Epithelial cell of esophagus (primary cell): ENCODE measurements around the gene RGS10.
A peak's percentile ranks its signal among the peaks of the same experiment; 100 is the strongest.

Experiments used
- DNase-seq: peaks from one replicate; pipeline ENCODE4 v3.0.0; 2010; ENCODE audit warnings: low read depth
- H3K4me3 ChIP-seq: 2 replicates; pipeline ENCODE4 v1.5.1; 2011; ENCODE audit warnings: mild to moderate bottlenecking, low read length, control low read depth
- TF ChIP-seq, protein P1 (sequence below): IDR thresholded peaks from 2 replicates; pipeline ENCODE4 v1.5.1; 2011; ENCODE audit warnings: low read depth, mild to moderate bottlenecking, low read length, control low read depth, inconsistent platforms; ENCODE audit not compliant: insufficient read depth; ENCODE audit errors: missing control alignments

RGS10 gene

DNA sequence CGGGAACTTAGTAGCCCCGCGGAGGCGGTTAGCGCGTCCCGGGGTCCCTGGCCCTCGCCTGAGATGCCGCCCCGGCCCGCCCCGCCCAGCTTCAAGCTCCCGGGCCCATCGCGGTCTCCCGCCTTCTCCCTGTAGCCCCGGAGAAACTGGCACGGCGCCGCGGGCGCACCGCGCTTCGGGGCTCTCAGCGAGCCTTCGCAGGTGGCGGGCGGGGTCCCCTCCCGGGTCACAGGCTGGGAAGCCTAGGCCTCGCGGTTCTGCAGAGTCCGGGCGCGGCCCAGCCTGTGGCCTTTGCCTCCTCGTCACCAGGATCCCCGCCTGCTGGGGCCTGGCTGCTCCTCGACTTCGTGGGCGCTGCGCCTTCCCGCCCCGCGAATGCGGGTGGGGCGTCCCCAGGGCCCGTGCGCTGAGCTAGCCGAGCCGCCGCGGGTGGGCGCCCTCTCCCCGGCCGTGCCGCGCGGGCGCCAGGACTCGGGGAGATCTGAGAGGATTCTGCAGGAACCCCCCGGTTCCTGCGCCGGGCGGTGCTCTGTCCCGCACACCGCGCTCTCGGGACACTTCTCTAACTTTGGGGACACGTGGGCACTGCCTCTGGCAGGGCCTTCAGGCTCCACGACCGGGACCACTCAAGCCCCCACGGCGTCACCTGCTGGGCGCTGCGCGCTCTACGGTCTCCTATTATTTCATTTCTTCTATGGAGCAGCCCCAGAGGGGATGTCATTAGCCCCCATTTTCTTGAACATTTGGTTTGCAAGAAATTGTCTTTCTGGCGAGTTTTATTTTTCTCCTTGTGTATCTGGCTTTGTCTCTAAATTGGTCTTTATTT, 682 bp upstream of the RGS10 start:
- TF ChIP-seq, protein P1, sequence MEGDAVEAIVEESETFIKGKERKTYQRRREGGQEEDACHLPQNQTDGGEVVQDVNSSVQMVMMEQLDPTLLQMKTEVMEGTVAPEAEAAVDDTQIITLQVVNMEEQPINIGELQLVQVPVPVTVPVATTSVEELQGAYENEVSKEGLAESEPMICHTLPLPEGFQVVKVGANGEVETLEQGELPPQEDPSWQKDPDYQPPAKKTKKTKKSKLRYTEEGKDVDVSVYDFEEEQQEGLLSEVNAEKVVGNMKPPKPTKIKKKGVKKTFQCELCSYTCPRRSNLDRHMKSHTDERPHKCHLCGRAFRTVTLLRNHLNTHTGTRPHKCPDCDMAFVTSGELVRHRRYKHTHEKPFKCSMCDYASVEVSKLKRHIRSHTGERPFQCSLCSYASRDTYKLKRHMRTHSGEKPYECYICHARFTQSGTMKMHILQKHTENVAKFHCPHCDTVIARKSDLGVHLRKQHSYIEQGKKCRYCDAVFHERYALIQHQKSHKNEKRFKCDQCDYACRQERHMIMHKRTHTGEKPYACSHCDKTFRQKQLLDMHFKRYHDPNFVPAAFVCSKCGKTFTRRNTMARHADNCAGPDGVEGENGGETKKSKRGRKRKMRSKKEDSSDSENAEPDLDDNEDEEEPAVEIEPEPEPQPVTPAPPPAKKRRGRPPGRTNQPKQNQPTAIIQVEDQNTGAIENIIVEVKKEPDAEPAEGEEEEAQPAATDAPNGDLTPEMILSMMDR = peak; percentile 40
- peak; percentile 46 for DNase-seq
- H3K4me3 ChIP-seq = peak overlapping the region; percentile 58

DNA sequence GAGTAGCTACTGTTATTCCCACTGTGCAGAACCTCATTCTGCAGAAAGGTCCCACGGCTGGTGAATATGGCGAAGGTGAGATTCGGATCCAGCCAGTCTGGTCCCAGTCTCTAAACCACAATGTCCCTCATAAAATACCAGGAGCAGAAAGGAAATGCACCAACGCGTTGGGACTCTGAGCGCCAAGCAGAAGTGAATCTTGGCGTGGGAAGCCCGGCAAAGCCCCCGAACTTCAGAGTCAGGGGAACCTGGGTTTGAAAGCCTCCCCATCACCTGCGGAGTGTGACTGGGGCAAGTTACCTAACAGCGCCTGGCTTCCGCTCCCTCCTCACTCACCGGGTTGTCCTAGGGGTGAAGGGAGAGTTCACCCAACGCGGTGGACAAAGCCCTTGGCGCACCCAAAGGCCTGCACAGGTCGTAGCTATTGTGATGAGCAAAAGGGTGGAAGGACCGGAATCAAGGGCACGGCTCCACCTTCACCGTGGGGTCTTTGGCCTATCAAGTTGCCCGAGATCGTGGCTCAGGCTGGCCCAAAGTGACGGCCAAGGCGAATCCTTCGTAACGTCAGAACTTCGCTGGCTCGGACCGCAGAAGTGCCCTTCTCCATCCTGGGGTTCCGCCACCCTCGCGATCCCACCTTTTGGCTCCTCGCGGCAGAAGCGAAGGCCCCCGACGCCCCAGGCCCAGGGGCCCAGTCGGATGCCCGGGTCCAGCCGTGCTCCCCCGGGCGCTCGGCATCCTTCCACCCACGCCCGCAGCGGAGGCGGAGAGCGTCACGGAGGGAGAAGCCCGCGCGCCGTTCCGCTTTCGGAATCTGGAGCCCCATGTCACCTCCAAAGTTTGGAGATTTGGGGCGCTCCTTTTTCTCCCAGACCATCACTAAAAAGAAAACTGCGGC, 811 bp downstream of the RGS10 start:
- TF ChIP-seq, protein P1 = no peak
- DNase-seq = no peak
- peak overlapping the region; percentile 58 for H3K4me3 ChIP-seq

DNA sequence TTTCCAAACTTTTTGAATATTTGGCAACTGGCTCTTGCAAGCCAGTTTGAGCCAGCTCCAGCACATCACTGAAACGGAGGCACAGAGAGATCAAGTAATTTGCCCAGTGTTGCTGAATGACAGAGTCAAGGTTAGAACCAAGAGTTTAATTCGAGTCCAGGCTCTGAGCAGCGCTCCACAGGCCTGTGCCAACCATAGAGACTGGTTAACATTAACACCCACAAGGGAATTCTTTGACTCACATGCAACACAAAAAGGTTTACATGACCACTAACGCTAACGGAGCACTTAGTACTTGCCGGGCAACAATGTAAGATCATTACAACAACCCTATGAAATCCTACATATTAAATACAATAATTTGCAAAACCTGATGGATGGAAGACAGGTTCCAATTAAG, 1.5 kb downstream of the RGS10 start:
- peak overlapping the region; percentile 58 for H3K4me3 ChIP-seq
- DNase-seq = peak; percentile 39
- TF ChIP-seq, protein P1 = no peak

DNA sequence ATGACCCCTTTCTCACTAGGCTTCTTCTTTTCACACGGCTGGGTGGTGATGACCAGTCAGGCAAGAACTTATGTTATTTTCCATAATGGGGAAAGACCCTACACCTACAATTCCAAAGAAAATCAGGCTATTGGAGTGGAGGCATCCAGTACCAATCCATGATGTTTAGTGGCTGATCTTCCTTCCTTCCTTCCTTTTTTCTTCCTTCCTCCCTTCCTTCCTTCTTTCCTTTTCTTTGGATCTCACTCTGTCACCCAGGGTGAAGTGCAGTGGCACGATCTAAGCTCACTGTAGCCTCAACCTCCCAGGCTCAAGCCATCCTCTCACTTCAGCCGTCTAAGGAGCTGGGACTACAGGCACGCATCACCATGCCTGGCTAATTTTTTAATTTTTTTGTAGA, 2.5 kb downstream of the RGS10 start:
- no peak for DNase-seq
- TF ChIP-seq, protein P1 = no peak
- no peak overlapping the region for H3K4me3 ChIP-seq

DNA sequence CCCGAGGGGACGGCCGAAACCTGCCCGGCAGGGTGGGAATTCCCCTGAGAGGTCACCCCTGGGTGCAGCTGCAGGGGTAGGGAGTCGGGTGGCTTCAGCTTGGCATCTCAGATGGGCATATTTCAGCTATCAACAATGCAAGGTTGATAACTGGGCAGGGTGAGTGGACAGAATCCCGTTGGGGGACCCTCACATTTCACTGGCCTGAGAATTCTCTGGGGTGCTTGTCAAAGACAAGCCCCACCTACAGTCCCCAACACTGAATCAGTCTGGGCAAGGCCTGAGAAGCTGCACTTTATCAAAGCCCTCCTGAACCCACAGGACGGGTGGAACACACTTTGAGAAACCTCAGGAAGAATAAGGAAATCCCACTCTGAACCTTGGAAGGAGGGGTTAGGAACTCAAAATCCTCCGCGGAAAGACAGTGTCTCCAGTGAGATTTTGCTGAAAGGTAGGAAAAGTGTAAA, 3.1 kb downstream of the RGS10 start:
- DNase-seq = no peak
- TF ChIP-seq, protein P1 = no peak
- H3K4me3 ChIP-seq = no peak overlapping the region

DNA sequence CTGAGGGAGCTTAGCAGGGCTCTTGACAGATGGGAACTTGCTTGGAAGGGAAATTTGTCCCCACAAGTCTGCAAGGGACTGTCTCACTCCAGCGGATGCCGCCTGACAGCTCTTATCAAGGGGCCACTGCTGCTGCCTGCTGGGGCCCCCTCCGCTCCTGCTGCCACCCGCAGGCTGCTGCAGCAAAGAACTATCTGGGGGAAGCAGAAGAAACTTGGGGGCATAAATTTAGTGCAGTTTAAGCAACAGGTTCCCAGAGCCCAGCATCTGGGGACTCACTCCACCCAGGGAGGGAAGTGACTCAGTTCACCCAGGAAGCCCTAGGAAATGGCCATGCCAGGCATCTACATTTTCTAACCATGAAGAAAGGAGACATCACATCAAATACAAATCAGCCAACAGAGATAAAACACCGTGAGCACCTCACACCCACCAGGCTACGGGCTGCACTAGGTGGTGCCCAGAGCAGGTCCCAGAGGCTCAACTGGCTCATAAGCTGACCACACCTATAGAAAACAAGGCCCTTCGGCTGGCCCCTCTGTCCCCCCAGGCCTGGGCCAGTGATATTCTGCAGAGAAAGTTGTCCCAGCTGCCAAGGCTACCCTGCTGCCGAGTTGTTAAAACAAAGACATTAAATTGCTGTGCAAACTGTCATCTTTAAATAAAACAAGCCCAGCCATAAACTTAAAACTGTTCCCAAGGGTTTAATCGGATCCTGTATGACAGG, 3.7 kb downstream of the RGS10 start:
- H3K4me3 ChIP-seq = no peak overlapping the region
- peak; percentile 35 for DNase-seq
- TF ChIP-seq, protein P1 = no peak
